A549 (cell line): ENCODE results near the gene LGALS4.

ENCODE experiments used
- HOXB5 ChIP-seq: fragments of 250-450 bp; sonication (Bioruptor Pico); IDR thresholded peaks from 2 replicates; pipeline ENCODE4 v1.5.0; 2020; ENCODE audit warnings: mild to moderate bottlenecking, moderate library complexity
- KDM1A ChIP-seq: fragments of 200-600 bp; sonication (generic); IDR thresholded peaks from 2 replicates; pipeline ENCODE4 v1.6.1; 2016; ENCODE audit warnings: low read depth, mild to moderate bottlenecking
- NR3C1 ChIP-seq: fragments of >200 bp; sonication (Bioruptor Twin); formaldehyde crosslinking; IDR thresholded peaks from 3 replicates; pipeline ENCODE4 v1.6.1; 2017
- POLR2A ChIP-seq: IDR thresholded peaks from 2 replicates; pipeline ENCODE4 v1.6.1; 2012; ENCODE audit warnings: mild to moderate bottlenecking, low read length
- RAD21 ChIP-seq, 2 experiments: fragments of >200 bp in 1 of 2; sonication (Bioruptor Twin) in 1 of 2; formaldehyde crosslinking in 1 of 2; IDR thresholded peaks in 1 of 2; conservative IDR thresholded peaks in 1 of 2; 2 replicates in 1 of 2; 3 replicates in 1 of 2; pipeline ENCODE4 v1.6.1; 2012 to 2018; ENCODE audit warnings: inconsistent platforms in 1 of 2
- TF ChIP-seq, protein P1 (sequence below): fragments of >200 bp; sonication (Bioruptor Twin); formaldehyde crosslinking; IDR thresholded peaks from 3 replicates; pipeline ENCODE4 v1.5.1; 2016
- TF ChIP-seq, protein P2 (sequence below): IDR thresholded peaks from 2 replicates; pipeline ENCODE4 v1.6.1; 2012
- TF ChIP-seq, protein P3 (sequence below): IDR thresholded peaks from 2 replicates; pipeline ENCODE4 v1.6.1; 2012

DNA sequence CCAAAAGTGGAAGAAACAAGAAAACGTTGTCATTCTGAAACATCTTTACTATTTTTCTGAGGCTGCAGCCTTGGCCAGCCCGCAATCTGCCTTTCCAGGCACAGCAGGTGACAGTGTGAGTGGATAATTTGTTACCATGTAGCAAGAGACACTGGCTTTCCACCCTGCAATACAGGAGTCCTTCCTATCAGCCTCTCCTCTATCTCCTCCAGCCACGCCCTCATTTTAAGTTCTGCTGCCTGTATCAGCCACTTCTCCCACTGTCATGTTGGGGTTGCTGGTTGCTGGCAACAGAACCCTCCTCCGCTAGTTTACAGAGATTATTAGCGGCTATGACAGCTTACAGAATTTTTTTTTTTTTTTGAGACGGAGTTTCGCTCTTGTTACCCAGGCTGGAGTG, 31.7 kb downstream of the LGALS4 start:
- TF ChIP-seq RAD21 (conservative IDR thresholded peaks at IDR 0.05 in 1 of 2, IDR thresholded peaks at IDR 0.05 in 1 of 2) (no peak), POLR2A (no peak), HOXB5 (CRISPR knock-in tag) (no peak), KDM1A (no peak), NR3C1 (no peak)
- TF ChIP-seq, protein P1, sequence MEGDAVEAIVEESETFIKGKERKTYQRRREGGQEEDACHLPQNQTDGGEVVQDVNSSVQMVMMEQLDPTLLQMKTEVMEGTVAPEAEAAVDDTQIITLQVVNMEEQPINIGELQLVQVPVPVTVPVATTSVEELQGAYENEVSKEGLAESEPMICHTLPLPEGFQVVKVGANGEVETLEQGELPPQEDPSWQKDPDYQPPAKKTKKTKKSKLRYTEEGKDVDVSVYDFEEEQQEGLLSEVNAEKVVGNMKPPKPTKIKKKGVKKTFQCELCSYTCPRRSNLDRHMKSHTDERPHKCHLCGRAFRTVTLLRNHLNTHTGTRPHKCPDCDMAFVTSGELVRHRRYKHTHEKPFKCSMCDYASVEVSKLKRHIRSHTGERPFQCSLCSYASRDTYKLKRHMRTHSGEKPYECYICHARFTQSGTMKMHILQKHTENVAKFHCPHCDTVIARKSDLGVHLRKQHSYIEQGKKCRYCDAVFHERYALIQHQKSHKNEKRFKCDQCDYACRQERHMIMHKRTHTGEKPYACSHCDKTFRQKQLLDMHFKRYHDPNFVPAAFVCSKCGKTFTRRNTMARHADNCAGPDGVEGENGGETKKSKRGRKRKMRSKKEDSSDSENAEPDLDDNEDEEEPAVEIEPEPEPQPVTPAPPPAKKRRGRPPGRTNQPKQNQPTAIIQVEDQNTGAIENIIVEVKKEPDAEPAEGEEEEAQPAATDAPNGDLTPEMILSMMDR: no peak
- TF ChIP-seq, protein P2, sequence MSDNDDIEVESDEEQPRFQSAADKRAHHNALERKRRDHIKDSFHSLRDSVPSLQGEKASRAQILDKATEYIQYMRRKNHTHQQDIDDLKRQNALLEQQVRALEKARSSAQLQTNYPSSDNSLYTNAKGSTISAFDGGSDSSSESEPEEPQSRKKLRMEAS: no peak
- TF ChIP-seq, protein P3, sequence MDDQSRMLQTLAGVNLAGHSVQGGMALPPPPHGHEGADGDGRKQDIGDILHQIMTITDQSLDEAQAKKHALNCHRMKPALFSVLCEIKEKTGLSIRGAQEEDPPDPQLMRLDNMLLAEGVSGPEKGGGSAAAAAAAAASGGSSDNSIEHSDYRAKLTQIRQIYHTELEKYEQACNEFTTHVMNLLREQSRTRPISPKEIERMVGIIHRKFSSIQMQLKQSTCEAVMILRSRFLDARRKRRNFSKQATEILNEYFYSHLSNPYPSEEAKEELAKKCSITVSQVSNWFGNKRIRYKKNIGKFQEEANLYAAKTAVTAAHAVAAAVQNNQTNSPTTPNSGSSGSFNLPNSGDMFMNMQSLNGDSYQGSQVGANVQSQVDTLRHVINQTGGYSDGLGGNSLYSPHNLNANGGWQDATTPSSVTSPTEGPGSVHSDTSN: no peak
